ENCODE data around the gene CAMTA1. TPM values are rescaled to one million over a fixed set of nuclear protein-coding genes. Genes with fewer than 3 reads are reported as not detected.

Gene CAMTA1
- polyA plus RNA-seq, 1 donor from 2014 or later, result 79.0 TPM

GRCh38 chr1:7658099-7658498, 872.8 kb downstream of the CAMTA1 start:
- Mint-ChIP-seq H3K27ac (no peak overlapping the region), H3K9me3 (peaks cover 0 to 1% (median 0%) of the 10 kb centered on the region in 3 donors), H3K4me1 (peaks cover 0 to 1% (median 0%) of the 10 kb centered on the region in 3 donors), H3K4me3 (no peak overlapping the region), H3K27me3 (peaks cover 2% of the 10 kb centered on the region), H3K36me3 (no peaks in the 10 kb centered on the region)

GRCh38 chr1:7659514-7659913, 874.3 kb downstream of the CAMTA1 start:
- Mint-ChIP-seq H3K27me3 (peaks cover 3% of the 10 kb centered on the region), H3K4me3 (no peak overlapping the region), H3K36me3 (no peaks in the 10 kb centered on the region), H3K9me3 (peaks cover 0 to 1% (median 0%) of the 10 kb centered on the region in 3 donors), H3K4me1 (peaks cover 0 to 1% (median 0%) of the 10 kb centered on the region in 3 donors), H3K27ac (no peak overlapping the region)

- Mint-ChIP-seq H3K9me3 (no peaks in the 10 kb centered on the region), H3K27me3 (peaks cover 3% of the 10 kb centered on the region), H3K27ac (no peak overlapping the region), H3K36me3 (no peaks in the 10 kb centered on the region), H3K4me1 (peaks cover 0 to 1% (median 0%) of the 10 kb centered on the region in 3 donors), H3K4me3 (no peak overlapping the region)
Measured at GRCh38 chr1:7663451-7664146, 878.3 kb downstream of the CAMTA1 start.

GRCh38 chr1:7664147-7664892, 879.1 kb downstream of the CAMTA1 start:
- H3K27ac Mint-ChIP-seq, result no peak overlapping the region
- peaks cover 3% of the 10 kb centered on the region for H3K27me3 Mint-ChIP-seq
- H3K4me1 Mint-ChIP-seq, result peaks cover 0 to 1% (median 0%) of the 10 kb centered on the region in 3 donors

GRCh38 chr1:7664893-7665250, 879.6 kb downstream of the CAMTA1 start:
- H3K27me3 Mint-ChIP-seq, result peaks cover 3% of the 10 kb centered on the region
- H3K36me3 Mint-ChIP-seq, result no peaks in the 10 kb centered on the region
- no peak overlapping the region for H3K27ac Mint-ChIP-seq
- no peaks in the 10 kb centered on the region for H3K9me3 Mint-ChIP-seq
- peaks cover 0 to 2% (median 1%) of the 10 kb centered on the region in 3 donors for H3K4me1 Mint-ChIP-seq
- no peak overlapping the region for H3K4me3 Mint-ChIP-seq

More at GRCh38 chr1:7664147-7664892, 879.1 kb downstream of the CAMTA1 start:
- Mint-ChIP-seq H3K4me3 (no peak overlapping the region), H3K36me3 (no peaks in the 10 kb centered on the region), H3K9me3 (no peaks in the 10 kb centered on the region)

- Mint-ChIP-seq H3K4me3 (no peak overlapping the region), H3K27ac (no peak overlapping the region), H3K27me3 (peaks cover 9% of the 10 kb centered on the region), H3K4me1 (peaks cover 0 to 2% (median 1%) of the 10 kb centered on the region in 3 donors), H3K36me3 (no peaks in the 10 kb centered on the region), H3K9me3 (no peaks in the 10 kb centered on the region)
Measured at GRCh38 chr1:7666249-7666648, 881.0 kb downstream of the CAMTA1 start.

GRCh38 chr1:7667159-7667558, 881.9 kb downstream of the CAMTA1 start:
- Mint-ChIP-seq H3K4me3 (no peak overlapping the region), H3K4me1 (peaks cover 0 to 2% (median 1%) of the 10 kb centered on the region in 3 donors), H3K27me3 (peaks cover 9% of the 10 kb centered on the region), H3K27ac (peak overlapping the region in 1 of 3 donors; percentile 69), H3K9me3 (no peaks in the 10 kb centered on the region), H3K36me3 (no peaks in the 10 kb centered on the region)

GRCh38 chr1:7667625-7668218, 882.5 kb downstream of the CAMTA1 start:
- Mint-ChIP-seq H3K36me3 (no peaks in the 10 kb centered on the region), H3K27ac (no peak overlapping the region), H3K4me1 (peaks cover 0 to 4% (median 2%) of the 10 kb centered on the region in 3 donors), H3K27me3 (peaks cover 9% of the 10 kb centered on the region), H3K9me3 (no peaks in the 10 kb centered on the region), H3K4me3 (no peak overlapping the region)

- H3K27ac Mint-ChIP-seq, result no peak overlapping the region
- H3K4me1 Mint-ChIP-seq, result peaks cover 0 to 4% (median 4%) of the 10 kb centered on the region in 3 donors
- peaks cover 10% of the 10 kb centered on the region for H3K27me3 Mint-ChIP-seq
- H3K9me3 Mint-ChIP-seq, result no peaks in the 10 kb centered on the region
- H3K4me3 Mint-ChIP-seq, result no peak overlapping the region
- H3K36me3 Mint-ChIP-seq, result no peaks in the 10 kb centered on the region
Measured at GRCh38 chr1:7669559-7670311, 884.5 kb downstream of the CAMTA1 start.

- peaks cover 10% of the 10 kb centered on the region for H3K27me3 Mint-ChIP-seq
- no peak overlapping the region for H3K4me3 Mint-ChIP-seq
- peak overlapping the region in 1 of 3 donors; percentile 31 for H3K27ac Mint-ChIP-seq
- no peaks in the 10 kb centered on the region for H3K36me3 Mint-ChIP-seq
- no peaks in the 10 kb centered on the region for H3K9me3 Mint-ChIP-seq
- H3K4me1 Mint-ChIP-seq, result peaks cover 0 to 4% (median 4%) of the 10 kb centered on the region in 3 donors
Measured at GRCh38 chr1:7670334-7671145, 885.3 kb downstream of the CAMTA1 start.

- Mint-ChIP-seq H3K4me1 (peaks cover 0 to 4% (median 4%) of the 10 kb centered on the region in 3 donors), H3K27ac (peak overlapping the region in 1 of 3 donors; percentile 31), H3K9me3 (no peaks in the 10 kb centered on the region), H3K4me3 (no peak overlapping the region), H3K36me3 (no peaks in the 10 kb centered on the region), H3K27me3 (peaks cover 10% of the 10 kb centered on the region)
Measured at GRCh38 chr1:7671146-7671465, 885.9 kb downstream of the CAMTA1 start.

GRCh38 chr1:7671676-7672075, 886.4 kb downstream of the CAMTA1 start:
- H3K36me3 Mint-ChIP-seq, result no peaks in the 10 kb centered on the region
- H3K9me3 Mint-ChIP-seq, result no peaks in the 10 kb centered on the region
- H3K27ac Mint-ChIP-seq, result no peak overlapping the region
- H3K27me3 Mint-ChIP-seq, result peaks cover 10% of the 10 kb centered on the region
- H3K4me3 Mint-ChIP-seq, result peak overlapping the region in 1 of 4 donors; percentile 18
- H3K4me1 Mint-ChIP-seq, result peaks cover 0 to 4% (median 4%) of the 10 kb centered on the region in 3 donors

- Mint-ChIP-seq H3K9me3 (peaks cover 0 to 2% (median 0%) of the 10 kb centered on the region in 3 donors), H3K4me1 (peaks cover 0 to 4% (median 4%) of the 10 kb centered on the region in 3 donors), H3K27me3 (peaks cover 10% of the 10 kb centered on the region), H3K27ac (no peak overlapping the region), H3K36me3 (no peaks in the 10 kb centered on the region), H3K4me3 (no peak overlapping the region)
Measured at GRCh38 chr1:7672864-7673263, 887.6 kb downstream of the CAMTA1 start.

- Mint-ChIP-seq H3K36me3 (no peaks in the 10 kb centered on the region), H3K27ac (no peak overlapping the region), H3K9me3 (peaks cover 0 to 2% (median 0%) of the 10 kb centered on the region in 3 donors), H3K27me3 (peaks cover 10% of the 10 kb centered on the region), H3K4me1 (peaks cover 0 to 4% (median 2%) of the 10 kb centered on the region in 3 donors), H3K4me3 (peak overlapping the region in 2 of 4 donors; percentile 8 to 41)
Measured at GRCh38 chr1:7674972-7675371, 889.7 kb downstream of the CAMTA1 start.
